GM10266 (cell line): ENCODE measurements around the gene TROAP.

ENCODE experiments used
- DNase-seq: peaks from one replicate; pipeline ENCODE4 v3.0.0; 2012; ENCODE audit errors: extremely low spot score
- CTCF ChIP-seq: IDR thresholded peaks from 2 replicates; pipeline ENCODE4 v1.5.1; 2012; ENCODE audit warnings: mild to moderate bottlenecking, low read depth; ENCODE audit not compliant: control insufficient read depth, insufficient read depth; ENCODE audit errors: missing control alignments

TROAP gene

GRCh38 chr12:49296034-49296835 is 26.8 kb upstream of the TROAP start:
- TF ChIP-seq CTCF: peak; percentile 81
- peak; percentile 92 for DNase-seq

- peak; percentile 25 for TF ChIP-seq CTCF
- DNase-seq: peak; percentile 75
Measured at GRCh38 chr12:49296836-49297694, 26.0 kb upstream of the TROAP start.

- no peak for DNase-seq
- TF ChIP-seq CTCF: no peak
Measured at GRCh38 chr12:49297695-49298060, 25.4 kb upstream of the TROAP start.

- no peak for DNase-seq
- no peak for TF ChIP-seq CTCF
Measured at GRCh38 chr12:49298160-49298559, 24.9 kb upstream of the TROAP start.

- TF ChIP-seq CTCF: no peak
- no peak for DNase-seq
Measured at GRCh38 chr12:49301760-49302159, 21.3 kb upstream of the TROAP start.

- no peak for DNase-seq
- no peak for TF ChIP-seq CTCF
Measured at GRCh38 chr12:49304161-49304560, 18.9 kb upstream of the TROAP start.
